ENCODE measurements around the gene FBXW2.

GRCh38 chr9:120778758-120779157, 14.5 kb downstream of the FBXW2 start:
- TF ChIP-seq CTCF (conservative IDR thresholded peaks at IDR 0.05; ENCODE audit: low read length) (no peak), EZH2phosphoT487 (IDR thresholded peaks at IDR 0.05; ENCODE audit: borderline replicate concordance, low read depth, low read length) (no peak)
